Measurements from ENCODE around the gene DIPK2A. TPM values are rescaled to one million over a fixed set of nuclear protein-coding genes. Genes with fewer than 3 reads are reported as not detected.
A peak's percentile ranks its signal among the peaks of the same experiment; 100 is the strongest.

The DIPK2A gene
- total RNA-seq = 10 to 100 TPM; 23.5 to 36.9 (median 34.4) TPM

DNA sequence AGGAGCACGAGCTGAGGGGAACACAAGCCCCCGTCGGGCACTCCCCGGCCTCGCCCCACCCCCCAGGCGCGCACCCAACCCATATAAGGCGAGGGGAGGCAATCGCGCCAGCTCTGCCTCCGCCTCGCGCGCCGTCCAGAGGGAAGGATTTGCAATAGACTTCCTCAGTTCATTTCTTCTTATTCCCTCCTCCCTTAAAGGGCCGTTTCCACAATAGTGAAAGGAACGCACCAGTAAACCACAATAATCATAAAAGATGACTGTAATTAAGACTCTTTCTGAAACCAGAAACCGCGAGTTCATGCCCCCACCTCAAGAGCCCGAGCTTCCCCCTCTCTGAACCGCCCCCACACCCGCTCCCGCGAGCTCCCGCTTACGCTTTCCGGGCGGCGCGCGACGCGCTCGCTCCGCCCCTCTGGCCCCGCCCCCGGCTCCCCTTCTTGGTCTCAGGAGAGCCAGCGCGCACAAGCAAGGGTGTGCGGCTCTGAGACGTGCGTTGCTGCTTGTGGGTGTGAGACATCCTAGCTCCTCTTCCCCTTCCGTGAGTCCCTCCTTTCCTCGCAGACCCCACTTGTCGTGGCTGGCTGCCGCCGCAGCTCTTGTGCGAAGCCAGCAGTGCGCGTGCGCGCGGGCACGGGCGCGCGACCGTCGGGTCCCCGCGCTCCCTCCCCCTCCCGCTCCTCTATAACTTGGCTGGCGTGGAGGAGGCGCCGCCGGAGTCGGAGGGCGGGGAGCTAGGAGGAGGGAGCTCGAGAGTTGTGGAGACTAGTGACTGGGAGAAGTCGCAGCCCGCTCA lies at the start of gene DIPK2A:
Gene DIPK2A (plus strand): TSS at position 465 of the 796 bp plus-strand sequence. CDS start 510 bp downstream, outside the sequence.
- ATAC-seq (ENCODE audit: low FRiP score) (peak; percentile 91), DNase-seq (ENCODE audit: low spot score) (peak; percentile 79)
- TF ChIP-seq, protein P1, sequence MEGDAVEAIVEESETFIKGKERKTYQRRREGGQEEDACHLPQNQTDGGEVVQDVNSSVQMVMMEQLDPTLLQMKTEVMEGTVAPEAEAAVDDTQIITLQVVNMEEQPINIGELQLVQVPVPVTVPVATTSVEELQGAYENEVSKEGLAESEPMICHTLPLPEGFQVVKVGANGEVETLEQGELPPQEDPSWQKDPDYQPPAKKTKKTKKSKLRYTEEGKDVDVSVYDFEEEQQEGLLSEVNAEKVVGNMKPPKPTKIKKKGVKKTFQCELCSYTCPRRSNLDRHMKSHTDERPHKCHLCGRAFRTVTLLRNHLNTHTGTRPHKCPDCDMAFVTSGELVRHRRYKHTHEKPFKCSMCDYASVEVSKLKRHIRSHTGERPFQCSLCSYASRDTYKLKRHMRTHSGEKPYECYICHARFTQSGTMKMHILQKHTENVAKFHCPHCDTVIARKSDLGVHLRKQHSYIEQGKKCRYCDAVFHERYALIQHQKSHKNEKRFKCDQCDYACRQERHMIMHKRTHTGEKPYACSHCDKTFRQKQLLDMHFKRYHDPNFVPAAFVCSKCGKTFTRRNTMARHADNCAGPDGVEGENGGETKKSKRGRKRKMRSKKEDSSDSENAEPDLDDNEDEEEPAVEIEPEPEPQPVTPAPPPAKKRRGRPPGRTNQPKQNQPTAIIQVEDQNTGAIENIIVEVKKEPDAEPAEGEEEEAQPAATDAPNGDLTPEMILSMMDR (IDR thresholded peaks at IDR 0.05) = no peak

- TF ChIP-seq, protein P1 (IDR thresholded peaks at IDR 0.05) = no peak
- DNase-seq (ENCODE audit: low spot score) = no peak
- no peak for ATAC-seq (ENCODE audit: low FRiP score)
These were observed 46.9 kb upstream of the DIPK2A start for GRCh38 chr3:143924522-143925285.

DNA sequence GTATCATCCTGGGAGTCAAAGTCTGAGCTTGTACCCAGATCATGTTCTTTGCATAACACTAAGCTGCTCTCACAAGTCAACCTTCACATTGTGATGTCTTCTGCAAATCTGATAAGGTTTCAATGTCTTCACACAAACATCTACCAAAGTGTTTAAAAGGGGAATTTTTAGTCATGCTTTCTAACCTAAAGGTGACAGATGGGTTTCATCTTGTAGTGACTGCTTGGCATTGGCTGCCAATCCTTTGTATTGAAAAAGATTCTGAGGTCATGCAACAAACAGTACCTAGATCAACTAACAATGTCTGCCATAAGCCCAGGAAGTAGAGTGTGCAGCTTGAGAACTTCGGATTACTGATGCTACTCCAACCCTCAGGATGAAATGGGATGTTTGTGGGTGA lies 43.6 kb upstream of the DIPK2A start:
- DNase-seq (ENCODE audit: low spot score) (no peak), ATAC-seq (ENCODE audit: low FRiP score) (no peak)
- TF ChIP-seq, protein P1 (IDR thresholded peaks at IDR 0.05) = no peak

DNA sequence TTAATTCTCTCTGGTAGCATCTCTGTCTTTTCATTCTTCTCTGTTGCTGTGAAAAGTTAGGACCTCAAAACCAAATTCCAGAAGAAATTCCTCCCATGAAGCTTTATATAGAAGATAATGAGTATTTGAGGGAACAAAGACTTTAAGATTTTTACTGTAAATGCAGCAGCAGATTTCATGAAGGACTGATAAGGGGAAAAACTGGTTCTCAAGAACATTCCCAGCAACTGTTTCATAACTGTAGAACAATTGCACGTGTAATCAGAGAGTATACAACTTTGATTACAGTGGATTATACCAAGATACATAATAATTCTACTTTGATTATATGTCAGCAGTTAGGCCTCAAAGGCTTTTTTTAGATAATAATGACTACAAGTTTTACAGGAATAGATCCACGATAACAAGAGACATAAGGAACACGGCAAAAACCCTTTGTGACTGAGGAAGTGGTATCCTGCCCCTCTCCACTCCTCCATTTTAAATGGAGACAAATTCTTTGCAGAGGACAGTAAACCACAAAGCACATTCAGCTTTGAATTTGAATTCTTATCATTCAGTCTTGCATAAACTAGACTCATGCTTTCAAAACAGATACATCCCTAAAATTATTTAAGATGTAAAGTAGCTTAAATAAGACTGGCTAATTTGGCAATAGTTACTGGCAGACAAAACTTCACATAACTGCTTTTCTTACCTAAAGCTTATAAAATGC lies 42.9 kb upstream of the DIPK2A start:
- no peak for ATAC-seq (ENCODE audit: low FRiP score)
- DNase-seq (ENCODE audit: low spot score) = no peak
- TF ChIP-seq, protein P1 (IDR thresholded peaks at IDR 0.05) = no peak

GRCh38 chr3:143934791-143935190 lies 36.8 kb upstream of the DIPK2A start:
- TF ChIP-seq, protein P1 (IDR thresholded peaks at IDR 0.05) = no peak
- ATAC-seq (ENCODE audit: low FRiP score) (no peak), DNase-seq (ENCODE audit: low spot score) (no peak)

- no peak for ATAC-seq (ENCODE audit: low FRiP score)
- TF ChIP-seq, protein P1 (IDR thresholded peaks at IDR 0.05) = no peak
- no peak for DNase-seq (ENCODE audit: low spot score)
These were observed 35.9 kb upstream of the DIPK2A start for GRCh38 chr3:143935678-143936077.

Measured in omental fat pad (tissue), 4 donors.